BE2C (cell line): ENCODE data around the gene CDCA7. TPM values are rescaled to one million over a fixed set of nuclear protein-coding genes. Genes with fewer than 3 reads are reported as not detected.
"Not testable (repeated sequence)": the region's sequence is repeated elsewhere in the genome, so short reads cannot be mapped to it uniquely, and the experiment has no call there.

Source experiments
- DNase-seq: peaks from one replicate; pipeline ENCODE4 v3.0.0-alpha.2; 2020
- H3K27me3 ChIP-seq: fragments of 250-450 bp; sonication (Bioruptor Pico); 2 replicates; pipeline ENCODE4 v1.5.1; 2020; ENCODE audit warnings: mild to moderate bottlenecking
- H3K36me3 ChIP-seq: fragments of 250-450 bp; sonication (Bioruptor Pico); 2 replicates; pipeline ENCODE4 v1.5.1; 2020; ENCODE audit warnings: mild to moderate bottlenecking
- H3K4me1 ChIP-seq: fragments of 250-450 bp; sonication (Bioruptor Pico); 2 replicates; pipeline ENCODE4 v1.5.1; 2020
- H3K4me3 ChIP-seq: 2 replicates; pipeline ENCODE4 v1.5.1; 2011; ENCODE audit warnings: low read depth, low read length
- H3K9me3 ChIP-seq: fragments of 250-450 bp; sonication (Bioruptor Pico); 2 replicates; pipeline ENCODE4 v1.5.1; 2020
- polyA plus RNA-seq: library from polyadenylated mRNA; unstranded; fragments of >200 nt; gene quantifications from one replicate; pipeline ENCODE4 v1.2.1, GENCODE V29; 2012; ENCODE audit warnings: low read depth, missing spikeins; ENCODE audit not compliant: insufficient read length, insufficient read depth
- TF ChIP-seq, protein P1 (sequence below): IDR thresholded peaks from 2 replicates; pipeline ENCODE4 v1.5.1; 2012; ENCODE audit warnings: mild to moderate bottlenecking, low read depth, low read length

CDCA7 gene
- polyA plus RNA-seq = 8.8 TPM

DNA sequence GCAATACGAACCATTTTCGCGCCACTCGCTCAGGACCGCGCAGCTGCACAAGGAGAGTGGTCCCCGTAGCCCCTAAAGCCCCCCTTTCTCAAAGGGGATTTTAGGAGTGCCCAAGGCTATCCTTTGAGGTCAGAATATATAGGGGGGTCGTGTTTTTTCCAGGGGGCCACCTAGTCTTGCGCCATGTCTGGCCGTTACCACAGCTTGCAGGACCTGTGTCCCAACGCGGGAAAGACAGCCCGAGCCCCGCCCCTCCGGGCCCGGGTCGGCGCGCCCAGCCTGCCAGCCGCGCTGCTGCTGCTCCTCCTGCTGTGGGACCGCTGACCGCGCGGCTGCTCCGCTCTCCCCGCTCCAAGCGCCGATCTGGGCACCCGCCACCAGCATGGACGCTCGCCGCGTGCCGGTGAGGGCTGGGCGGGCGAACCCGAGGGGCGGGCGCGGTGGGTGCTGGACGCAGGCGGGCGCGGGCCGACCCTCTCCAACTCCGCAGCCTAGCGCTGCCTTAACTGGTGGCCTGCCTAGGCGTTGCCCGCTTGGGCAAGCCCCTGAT is at the start of gene CDCA7:
Gene CDCA7, plus strand, starts transcription at position 291 of the 550 bp plus-strand sequence. Its CDS starts 92 bp downstream, at position 383.
- peak; percentile 80 for DNase-seq
- Histone ChIP-seq H3K4me3 (peak within 1 kb of the TSS; percentile 75), H3K4me1 (no peaks in the 10 kb centered on the region; the same call in 1 of the 2 replicates), H3K9me3 (no peaks in the 10 kb centered on the region), H3K36me3 (peaks cover 1% of the 10 kb centered on the region; the same call in 1 of the 2 replicates), H3K27me3 (no peaks in the 10 kb centered on the region)
- TF ChIP-seq, protein P1, sequence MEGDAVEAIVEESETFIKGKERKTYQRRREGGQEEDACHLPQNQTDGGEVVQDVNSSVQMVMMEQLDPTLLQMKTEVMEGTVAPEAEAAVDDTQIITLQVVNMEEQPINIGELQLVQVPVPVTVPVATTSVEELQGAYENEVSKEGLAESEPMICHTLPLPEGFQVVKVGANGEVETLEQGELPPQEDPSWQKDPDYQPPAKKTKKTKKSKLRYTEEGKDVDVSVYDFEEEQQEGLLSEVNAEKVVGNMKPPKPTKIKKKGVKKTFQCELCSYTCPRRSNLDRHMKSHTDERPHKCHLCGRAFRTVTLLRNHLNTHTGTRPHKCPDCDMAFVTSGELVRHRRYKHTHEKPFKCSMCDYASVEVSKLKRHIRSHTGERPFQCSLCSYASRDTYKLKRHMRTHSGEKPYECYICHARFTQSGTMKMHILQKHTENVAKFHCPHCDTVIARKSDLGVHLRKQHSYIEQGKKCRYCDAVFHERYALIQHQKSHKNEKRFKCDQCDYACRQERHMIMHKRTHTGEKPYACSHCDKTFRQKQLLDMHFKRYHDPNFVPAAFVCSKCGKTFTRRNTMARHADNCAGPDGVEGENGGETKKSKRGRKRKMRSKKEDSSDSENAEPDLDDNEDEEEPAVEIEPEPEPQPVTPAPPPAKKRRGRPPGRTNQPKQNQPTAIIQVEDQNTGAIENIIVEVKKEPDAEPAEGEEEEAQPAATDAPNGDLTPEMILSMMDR = no peak

GRCh38 chr2:173305303-173305702 is 49.4 kb upstream of the CDCA7 start:
- no peak for DNase-seq
- TF ChIP-seq, protein P1 = no peak
- no peak overlapping the region for H3K4me3 ChIP-seq
- no peaks in the 10 kb centered on the region for H3K27me3 ChIP-seq
- H3K4me1 ChIP-seq = no peaks in the 10 kb centered on the region
- no peaks in the 10 kb centered on the region for H3K9me3 ChIP-seq
- no peaks in the 10 kb centered on the region for H3K36me3 ChIP-seq

- H3K9me3 ChIP-seq = no peaks in the 10 kb centered on the region
- TF ChIP-seq, protein P1 = no peak
- H3K27me3 ChIP-seq = no peaks in the 10 kb centered on the region
- H3K4me1 ChIP-seq = no peaks in the 10 kb centered on the region
- no peaks in the 10 kb centered on the region for H3K36me3 ChIP-seq
- H3K4me3 ChIP-seq = no peak overlapping the region
- no peak for DNase-seq
These were observed 47.4 kb upstream of the CDCA7 start for GRCh38 chr2:173307293-173307692.

GRCh38 chr2:173309370-173309769 is 45.3 kb upstream of the CDCA7 start:
- not testable (repeated sequence) for H3K36me3 ChIP-seq, H3K9me3 ChIP-seq, DNase-seq, H3K4me3 ChIP-seq, H3K27me3 ChIP-seq, H3K4me1 ChIP-seq

- no peaks in the 10 kb centered on the region for H3K4me1 ChIP-seq
- no peak for DNase-seq
- H3K4me3 ChIP-seq = no peak overlapping the region
- H3K27me3 ChIP-seq = no peaks in the 10 kb centered on the region
- TF ChIP-seq, protein P1 = no peak
- H3K9me3 ChIP-seq = no peaks in the 10 kb centered on the region
- H3K36me3 ChIP-seq = no peaks in the 10 kb centered on the region
These were observed 42.6 kb upstream of the CDCA7 start for GRCh38 chr2:173311844-173312606.

DNA sequence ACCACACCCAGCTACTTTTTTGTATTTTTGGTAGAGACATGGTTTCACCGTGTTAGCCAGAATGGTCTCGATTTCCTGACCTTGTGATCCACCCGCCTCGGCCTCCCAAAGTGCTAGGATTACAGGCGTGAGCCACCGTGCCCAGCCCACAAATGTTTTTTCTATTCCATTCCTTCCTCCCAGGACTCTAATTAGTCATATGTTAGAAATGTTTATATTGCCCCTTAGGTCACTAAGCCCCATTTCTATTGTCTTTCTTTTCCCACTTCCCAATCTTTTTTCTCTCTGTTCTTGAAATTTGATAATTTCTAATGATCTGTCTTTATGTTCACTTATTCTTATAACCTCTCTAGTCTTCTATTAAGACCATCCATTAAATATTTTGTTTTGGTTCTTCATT is 31.3 kb upstream of the CDCA7 start:
- no peak overlapping the region for H3K4me3 ChIP-seq
- no peaks in the 10 kb centered on the region for H3K9me3 ChIP-seq
- no peaks in the 10 kb centered on the region for H3K27me3 ChIP-seq
- TF ChIP-seq, protein P1 = no peak
- H3K36me3 ChIP-seq = no peaks in the 10 kb centered on the region
- H3K4me1 ChIP-seq = no peaks in the 10 kb centered on the region
- no peak for DNase-seq
